Measurements from ENCODE around the gene S100A2.
A peak's percentile ranks its signal among the peaks of the same experiment; 100 is the strongest.
"Not testable (repeated sequence)": the region's sequence is repeated elsewhere in the genome, so short reads cannot be mapped to it uniquely, and the experiment has no call there.

Gene S100A2

DNA sequence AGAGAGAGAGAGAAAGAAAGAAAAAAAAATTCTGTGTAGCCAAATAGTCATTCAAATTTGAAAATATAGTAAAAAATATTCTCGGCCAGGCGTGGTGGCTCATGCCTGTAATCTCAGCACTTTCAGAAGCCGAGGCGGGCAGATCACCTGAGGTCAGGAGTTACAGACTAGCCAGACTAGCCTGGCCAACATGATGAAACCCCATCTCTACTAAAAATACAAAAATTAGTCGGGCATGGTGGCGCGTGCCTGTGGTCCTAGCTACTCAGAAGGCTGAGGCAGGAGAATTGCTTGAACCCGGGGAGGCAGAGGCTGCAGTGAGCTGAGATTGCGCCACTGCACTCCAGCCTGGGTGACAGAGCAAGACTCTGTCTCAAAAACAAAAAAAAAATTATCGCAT lies 22.4 kb upstream of the S100A2 start:
- not testable (repeated sequence) for DNase-seq

DNA sequence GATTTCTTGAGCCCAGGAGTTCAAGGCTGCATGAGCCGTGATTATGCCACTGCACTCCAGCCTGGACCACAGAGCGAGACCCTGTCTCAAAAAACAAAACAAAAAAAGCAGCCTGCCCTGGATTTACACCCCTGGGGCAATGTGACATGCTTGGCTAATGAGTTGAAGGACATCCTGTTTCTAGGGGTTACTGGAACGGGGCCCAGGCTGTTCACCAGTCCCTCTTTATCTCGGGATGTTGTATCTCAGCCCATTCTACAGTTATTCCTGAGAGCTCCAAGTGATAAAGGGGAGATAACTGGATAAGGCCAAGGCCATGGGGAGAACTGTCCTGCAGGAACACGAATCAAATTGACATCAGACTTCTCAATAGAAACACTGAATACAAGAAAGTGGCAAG lies 21.7 kb upstream of the S100A2 start:
- DNase-seq, result no peak

DNA sequence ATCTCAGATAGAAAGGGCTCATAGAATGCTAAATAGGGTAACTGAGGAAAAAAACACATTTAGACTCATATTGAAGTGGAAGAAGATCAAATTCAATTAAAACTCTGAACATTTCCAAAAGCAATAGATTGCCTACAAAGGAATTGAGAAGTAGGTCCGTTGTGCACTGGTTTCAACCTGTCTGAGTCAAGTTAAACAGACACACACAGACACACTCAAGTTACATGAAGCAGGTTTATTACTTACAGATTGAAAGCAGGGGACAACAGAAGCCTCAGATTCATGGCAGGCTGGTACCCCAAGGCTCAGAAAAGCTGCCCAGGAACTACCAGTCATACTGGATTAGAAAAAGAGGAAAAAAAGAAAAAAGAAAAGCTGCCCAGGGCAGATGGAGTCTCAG lies 20.7 kb upstream of the S100A2 start:
- no peak for DNase-seq

DNA sequence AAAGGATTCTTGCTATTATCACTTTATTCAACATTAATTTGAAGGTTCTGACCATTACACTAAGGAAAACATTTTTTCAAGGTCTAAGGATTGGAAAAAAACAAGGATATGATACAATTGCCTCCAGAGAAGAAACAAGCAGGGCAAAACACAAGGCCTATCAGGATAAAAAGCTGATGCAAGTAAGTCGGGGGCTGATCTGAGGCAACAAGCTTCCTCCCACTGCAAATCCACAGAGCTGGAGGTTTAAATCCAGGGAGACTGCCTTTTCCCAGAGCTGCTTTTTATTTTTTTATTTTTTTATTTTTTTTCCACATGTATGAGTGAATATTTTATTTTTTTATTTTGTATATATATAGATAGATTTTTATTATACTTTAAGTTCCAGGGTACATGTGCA lies 19.4 kb upstream of the S100A2 start:
- no peak for DNase-seq

DNA sequence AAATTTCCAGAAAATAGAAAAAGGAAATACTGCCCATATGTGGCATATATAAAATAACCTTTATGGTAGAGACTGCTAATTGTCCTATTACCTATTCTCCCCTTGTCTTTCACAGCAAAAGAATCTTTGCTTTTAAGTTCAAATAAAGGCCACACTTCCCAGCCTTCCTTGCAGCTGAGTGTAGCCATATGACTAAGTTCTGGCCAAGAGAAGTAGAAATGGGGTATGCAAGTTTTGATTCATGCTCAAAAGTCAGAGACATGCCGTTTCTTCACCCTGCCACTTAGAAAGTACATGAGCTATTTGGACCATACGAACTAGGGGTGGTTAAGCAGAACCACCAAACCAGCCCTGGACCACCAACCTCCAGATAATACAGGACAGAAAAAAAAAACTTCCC lies 18.3 kb upstream of the S100A2 start:
- DNase-seq, result no peak

DNA sequence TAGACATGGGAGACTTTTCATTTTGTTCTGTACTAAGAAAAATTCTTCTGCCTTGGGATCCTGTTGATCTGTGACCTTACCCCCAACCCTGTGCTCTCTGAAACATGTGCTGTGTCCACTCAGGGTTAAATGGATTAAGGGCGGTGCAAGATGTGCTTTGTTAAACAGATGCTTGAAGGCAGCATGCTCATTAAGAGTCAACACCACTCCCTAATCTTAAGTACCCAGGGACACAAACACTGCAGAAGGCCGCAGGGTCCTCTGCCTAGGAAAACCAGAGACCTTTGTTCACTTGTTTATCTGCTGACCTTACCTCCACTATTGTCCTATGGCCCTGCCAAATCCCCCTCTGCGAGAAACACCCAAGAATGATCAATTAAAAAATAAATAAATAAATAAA lies 17.9 kb upstream of the S100A2 start:
- DNase-seq, result not testable (repeated sequence)

DNA sequence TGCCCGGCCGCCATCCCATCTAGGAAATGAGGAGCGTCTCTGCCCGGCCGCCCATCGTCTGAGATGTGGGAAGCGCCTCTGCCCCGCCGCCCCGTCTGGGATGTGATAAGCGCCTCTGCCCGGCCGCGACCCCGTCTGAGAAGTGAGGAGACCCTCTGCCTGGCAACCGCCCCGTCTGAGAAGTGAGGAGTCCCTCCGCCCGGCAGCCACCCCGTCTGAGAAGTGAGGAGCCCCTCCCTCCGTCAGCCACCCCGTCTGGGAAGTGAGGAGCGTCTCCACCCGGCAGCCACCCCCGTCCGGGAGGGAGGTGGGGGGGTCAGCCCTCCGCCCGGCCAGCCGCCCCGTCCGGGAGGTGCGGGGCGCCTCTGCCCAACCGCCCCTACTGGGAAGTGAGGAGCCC lies 17.2 kb upstream of the S100A2 start:
- DNase-seq, result not testable (repeated sequence)

DNA sequence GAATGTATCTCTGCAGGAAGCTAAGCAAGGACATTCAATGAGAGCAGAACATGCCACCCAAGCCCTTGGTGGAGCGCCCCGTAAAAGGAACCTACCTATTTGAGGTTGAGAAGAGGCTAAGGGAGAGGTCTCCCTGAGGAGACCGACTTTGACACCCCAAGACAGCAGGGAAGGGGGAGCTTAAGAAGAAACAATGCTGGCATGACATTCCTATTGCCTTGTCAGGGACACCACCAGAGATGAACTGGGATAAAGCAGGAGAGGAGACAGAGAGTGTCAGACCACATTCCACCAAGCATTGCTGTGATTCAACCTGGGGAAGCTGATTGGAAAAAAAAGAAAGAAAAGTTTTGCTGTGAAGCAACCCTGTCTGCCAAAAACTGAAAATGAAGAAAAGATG lies 13.3 kb upstream of the S100A2 start:
- no peak for DNase-seq

DNA sequence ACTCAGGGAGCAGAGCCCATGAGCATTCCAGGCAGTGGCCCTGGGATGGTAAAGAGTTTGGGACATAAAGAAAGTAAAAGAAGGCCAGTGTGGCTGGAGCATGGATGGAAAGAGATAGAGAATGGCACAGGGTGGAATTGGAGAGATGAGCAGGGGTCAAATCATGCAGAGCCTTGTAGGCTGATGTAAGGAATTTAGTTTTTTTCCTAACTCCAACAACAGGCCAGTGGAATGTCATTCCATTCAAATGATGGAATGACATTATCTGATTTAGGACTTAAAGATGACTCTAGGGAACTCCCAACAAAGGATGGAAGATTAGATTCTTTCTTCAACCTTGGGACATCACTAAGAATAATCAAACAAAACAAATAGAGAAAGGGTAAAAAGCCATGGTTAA lies 12.8 kb upstream of the S100A2 start:
- no peak for DNase-seq

DNA sequence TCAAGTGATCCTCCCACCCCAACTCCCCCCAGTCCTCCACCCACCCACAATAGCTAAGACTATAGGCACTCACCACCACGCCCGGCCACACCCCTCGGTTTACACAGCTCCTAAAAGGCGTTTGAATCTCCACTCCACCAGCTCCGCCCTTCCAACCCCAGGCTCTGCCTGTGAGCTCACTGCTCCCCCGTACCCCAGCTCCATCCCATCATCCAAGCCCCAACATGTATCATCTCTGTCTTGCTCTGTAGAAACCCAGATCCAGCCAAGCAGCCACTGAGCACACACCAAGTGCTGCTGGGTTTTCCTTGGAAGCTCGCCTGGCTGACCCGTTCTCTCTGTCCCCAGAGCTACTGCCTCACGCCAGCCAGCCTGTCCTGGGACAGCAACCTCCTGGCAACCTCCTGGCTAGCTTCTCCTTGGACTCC lies 12.0 kb upstream of the S100A2 start:
- no peak for DNase-seq

DNA sequence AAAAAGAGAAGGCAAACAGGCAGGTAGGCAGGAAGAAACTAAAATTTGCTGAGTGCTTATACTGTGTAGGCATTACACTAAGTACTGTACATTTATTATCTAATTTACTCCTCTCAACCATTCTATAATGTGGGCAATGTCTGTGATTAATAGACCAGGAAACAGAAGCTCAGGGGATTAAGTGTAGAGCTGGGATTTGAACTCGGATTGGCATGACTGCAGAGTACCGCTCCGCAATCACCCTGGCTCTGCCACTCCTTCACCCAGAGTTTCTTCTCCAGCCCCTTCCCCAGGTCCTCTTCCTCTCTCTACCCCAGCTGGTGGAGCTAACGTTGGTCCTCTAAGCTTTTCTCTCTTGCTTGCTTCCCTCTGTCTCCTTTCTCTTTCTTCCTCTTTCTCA lies 11.5 kb upstream of the S100A2 start:
- peak in 1 of 2 experiments; percentile 13 for DNase-seq

DNA sequence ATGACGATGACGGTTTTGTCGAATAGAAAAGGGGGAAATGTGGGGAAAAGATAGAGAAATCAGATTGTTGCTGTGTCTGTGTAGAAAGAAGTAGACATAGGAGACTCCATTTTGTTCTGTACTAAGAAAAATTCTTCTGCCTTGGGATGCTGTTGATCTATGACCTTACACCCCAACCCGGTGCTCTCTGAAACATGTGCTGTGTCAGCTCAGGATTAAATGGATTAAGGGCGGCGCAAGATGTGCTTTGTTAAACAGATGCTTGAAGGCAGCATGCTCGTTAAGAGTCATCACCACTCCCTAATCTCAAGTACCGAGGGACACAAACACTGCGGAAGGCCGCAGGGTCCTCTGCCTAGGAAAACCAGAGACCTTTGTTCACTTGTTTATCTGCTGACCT lies 9.9 kb upstream of the S100A2 start:
- not testable (repeated sequence) for DNase-seq

DNA sequence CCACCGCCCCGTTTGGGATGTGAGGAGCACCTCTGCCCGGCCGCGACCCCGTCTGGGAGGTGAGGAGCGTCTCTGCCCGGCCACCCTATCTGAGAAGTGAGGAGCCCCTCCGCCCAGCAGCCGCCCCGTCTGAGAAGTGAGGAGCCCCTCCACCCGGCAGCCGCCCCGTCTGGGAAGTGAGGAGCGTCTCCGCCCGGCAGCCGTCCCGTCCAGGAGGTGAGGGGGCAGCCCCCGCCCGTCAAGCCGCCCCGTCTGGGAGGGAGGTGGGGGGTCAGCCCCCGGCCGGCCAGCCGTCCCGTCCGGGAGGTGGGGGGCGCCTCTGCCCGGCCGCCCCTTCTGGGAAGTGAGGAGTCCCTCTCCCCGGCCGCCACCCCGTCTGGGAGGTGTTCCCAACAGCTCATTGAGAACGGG lies 9.4 kb upstream of the S100A2 start:
- DNase-seq, result not testable (repeated sequence)

DNA sequence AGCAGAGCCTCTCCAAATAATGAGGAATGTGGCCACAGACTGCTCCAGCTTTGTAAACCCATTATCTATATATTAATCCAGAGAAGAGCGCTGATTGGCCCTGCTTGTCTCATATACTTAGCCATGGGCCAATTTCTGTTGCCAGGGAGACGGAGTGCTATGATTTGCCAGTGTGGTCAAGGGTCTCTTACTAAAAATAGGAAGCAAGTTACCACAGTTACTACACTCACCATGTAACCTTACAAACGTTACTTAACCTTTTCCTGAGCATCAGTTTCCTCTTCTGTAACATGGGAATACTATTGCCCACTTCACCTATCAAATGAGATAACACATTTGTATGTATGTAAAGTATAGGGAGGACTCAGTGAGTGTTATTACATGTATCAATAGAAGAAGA lies 7.7 kb upstream of the S100A2 start:
- no peak for DNase-seq

DNA sequence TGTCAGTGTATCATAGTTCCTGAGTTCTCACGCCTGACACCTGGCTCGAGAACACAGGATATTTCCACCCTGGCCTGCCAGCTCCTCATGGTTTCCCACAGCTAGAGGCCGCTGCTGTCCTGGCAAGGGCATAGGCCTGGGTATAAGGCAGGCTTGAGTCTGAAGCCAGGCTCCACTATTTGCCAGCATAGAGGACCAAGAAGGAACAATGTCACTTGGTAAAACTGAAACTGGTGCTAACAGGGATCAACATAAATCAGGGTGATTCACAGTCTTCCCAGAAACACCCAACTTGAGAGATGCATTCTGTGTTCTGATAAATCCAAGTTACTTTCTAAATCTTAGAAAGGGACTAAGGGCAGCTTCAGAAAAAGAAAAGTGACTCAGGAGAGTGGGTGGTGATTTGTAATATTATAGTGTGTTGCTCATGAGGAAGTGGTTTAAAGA lies 6.9 kb upstream of the S100A2 start:
- DNase-seq, result peak; percentile 52 to 54

DNA sequence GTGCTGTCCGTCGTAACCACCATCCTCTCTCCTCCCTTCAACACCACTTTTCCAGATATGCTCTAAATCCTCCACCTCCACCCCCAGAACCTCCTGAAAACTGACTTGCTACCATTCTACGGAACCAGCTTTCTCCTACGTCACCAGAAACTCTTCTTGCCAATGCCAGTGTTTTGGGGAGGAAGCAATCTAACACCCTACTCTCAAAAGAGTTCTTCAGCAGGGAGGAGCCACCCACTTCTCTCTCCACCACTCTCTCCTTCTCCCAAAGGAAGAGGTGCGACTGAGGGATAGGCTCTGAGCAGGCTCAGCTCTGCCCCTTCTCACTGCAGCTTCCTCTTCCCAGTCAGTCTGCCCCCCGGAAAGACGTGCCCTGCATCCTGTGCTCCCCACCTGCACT lies 6.1 kb upstream of the S100A2 start:
- DNase-seq, result no peak

DNA sequence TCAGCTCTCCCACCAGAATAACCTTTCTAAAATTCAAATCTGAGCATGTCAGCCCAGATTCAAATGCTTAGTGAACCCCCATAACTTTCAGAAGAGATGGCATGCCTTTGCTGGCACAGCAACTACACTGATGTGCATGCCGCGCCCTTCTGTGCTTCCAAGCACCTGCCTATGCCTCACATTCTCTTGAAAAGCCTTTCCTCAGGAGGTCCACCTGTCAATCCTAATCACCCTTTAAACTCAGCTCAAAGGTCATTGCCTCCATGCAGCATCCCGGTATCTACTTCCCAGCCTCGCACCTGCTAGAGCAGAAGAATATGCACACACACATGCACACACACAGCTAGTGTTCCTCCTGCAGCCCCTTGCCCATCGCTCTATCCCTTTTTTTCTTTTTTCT lies 5.2 kb upstream of the S100A2 start:
- no peak for DNase-seq

DNA sequence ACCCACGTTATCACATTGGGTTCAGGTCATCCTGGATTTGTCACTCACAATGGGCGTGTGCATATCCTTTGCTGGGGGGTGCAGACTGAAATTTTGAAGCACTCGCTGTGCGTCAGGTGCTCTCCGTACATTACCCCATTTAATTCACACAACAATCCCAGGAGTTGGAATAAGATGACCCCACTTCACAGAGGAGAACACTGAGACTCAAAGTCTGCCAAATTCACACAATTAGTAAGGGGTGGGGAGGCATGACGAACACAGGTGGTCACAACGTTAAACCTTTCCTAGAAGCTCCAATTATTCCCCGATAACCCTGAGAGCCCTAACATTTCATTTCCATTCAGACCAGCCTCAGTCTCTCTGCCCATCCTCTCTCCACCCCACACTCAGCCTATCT lies 3.8 kb upstream of the S100A2 start:
- no peak for DNase-seq

DNA sequence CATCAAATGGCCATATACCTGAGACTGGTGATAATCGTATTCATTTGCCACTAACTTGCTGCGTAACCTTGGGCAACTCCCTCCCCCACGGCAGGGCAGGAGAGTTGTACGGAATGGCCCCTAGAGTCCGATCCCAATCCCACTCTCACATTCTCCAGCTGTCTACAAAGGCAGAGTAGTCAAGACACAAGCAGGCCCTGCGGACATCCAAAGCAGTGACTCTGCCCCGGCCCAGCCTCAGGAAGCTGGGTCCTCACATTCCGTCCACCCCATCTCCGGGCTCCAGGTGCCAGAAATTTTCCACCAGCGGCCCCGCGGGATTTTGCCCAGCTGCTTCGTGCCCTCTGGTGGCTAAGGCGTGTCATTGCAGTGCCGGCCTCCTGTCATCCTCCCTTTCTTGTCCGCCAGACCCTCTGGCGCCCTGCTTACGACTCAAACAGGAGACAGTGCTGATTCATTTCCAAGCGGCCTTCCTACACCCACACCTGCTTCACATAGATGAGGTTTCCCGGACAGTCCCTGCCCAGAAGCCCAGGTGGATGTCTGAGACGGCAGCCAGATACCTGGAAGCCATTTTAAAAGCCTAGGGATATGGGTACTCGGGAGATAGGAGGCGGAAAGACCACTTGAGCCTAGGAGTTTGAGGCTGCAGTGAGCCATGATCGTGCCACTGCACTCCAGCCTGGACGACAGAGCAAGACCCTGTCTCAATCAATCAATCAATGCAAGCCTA lies 2.9 kb upstream of the S100A2 start:
- peak; percentile 79 to 83 for DNase-seq

DNA sequence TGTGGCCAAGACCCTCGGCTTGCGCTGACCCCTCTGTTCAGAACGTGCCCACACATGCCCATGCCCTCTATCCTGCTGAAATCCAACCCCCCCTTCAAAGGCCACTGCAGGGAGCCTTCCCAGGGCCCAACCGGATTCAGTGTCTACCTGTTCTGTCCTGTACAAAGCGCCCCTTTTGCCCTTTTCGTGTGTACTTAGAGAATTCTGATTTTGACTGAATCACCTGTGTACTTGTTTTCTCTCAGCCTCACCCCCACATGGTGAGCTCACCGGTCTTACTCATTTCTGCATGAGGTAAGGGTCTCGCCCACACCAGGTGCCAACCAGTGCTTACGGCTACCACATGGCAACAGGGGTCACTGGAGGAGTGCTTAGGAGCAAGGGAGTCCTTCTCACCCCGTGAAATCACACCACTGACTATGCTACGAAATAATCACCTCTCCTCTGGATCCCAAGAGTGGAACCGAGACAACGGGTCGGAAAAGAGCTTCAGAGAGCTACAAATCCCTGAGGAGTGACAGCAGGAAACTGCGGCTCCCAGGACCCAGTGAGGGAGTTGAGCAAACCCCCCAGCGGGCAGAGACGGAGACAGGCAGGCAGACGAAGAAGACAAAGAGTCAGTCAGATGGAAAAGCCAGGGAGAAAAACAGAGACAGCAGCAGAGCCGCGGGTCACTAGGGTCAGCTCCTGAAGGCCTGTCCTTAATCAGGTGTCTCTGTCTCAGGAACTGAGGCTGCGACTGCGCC lies 2.1 kb upstream of the S100A2 start:
- DNase-seq, result no peak

DNA sequence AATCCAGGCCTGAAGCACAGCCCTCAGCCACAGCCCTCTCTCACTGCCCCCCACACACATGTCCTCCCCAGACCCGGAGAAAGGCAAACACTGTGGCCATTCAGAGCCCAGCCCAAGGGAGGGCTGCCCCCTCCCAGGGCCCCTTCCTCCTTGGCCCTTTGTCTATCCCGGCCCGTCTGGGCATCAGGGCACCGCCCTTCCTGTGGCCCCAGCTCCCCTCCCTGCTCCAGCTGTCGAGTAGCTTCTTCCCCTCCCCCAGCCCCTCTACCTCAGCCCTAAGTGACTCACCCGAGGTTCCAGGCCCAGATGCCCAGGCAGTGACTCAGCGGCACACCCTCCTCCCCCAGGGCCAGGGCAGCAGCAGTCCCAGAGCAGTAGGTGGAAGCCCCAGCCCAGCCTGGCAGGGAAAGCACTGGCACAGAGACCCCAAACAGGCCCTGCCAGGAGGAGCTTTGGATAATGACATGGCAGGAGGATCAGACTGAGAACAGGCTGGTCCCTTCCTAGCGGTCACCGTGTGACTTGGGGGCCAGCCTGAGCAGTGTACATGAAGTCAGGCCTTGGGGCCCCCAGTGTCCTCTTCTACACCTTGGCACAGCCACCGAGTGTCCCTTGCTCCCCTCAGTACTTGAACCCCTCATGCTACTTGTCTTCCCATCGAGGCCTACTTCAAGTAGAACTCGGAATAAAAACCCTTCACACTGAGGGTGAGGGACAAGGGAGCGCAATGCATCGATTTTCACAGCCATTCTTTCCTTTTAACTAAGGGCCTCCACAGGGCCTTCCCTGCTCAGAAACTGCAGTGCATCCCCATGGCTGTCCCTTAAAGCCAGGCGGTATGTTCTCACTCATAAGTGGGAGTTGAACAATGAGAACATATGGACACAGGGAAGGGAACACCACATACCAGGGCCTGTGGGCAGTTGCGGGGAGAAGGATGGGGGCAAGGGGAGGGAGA lies 1.0 kb upstream of the S100A2 start:
- DNase-seq, result peak; percentile 73 to 88

DNA sequence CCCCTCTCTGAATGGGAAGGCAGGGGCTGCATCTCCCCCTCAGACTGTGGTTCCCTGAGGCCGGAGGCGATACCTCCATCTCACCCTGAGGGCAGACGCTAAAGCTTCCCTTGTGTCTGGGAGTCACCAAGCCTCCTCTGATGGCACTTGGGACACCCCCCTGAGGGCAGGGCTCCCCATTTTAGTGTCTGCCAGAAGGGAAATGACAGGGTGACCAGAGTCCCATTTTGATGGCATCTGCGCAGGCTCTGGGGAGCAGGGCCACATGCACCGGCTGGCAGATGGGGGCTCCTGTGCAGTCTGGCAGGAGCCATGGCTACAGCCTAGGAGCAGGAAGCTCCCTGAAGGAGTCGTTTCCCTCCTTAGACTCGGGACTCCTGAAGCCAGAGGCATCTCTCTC lies 1.7 kb downstream of the S100A2 start:
- no peak for DNase-seq

DNA sequence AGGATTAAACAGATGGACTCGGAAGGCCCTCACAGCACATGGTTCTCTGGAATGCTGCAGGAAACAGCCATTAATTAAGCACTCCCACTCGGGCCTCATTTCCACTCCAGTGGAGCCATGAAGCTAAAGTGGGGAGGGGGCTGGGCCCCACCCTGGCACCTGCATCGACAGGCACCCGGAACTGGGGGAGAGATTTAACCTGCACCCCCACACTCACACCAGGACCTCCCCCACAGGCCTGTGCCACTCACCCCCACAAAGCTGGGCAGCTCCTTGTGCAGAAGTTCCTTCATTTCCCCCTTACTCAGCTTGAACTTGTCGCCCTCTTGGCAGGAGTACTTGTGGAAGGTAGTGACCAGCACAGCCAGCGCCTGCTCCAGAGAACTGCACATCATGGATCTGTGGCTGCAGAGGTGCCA lies 2.2 kb downstream of the S100A2 start:
- no peak for DNase-seq

Data from Kasumi-1 (cell line).